Uterus (tissue), 2 donors: ENCODE results near the gene SLC30A7.

Experiments
- CTCF ChIP-seq, 4 experiments: fragments of 200-600 bp in 2 of 4; fragments of 450-650 bp in 2 of 4; sonication (generic) in 2 of 4; IDR thresholded peaks; one replicate each; pipeline ENCODE4 v1.5.1; 2016 to 2019; ENCODE audit warnings: antibody characterized with exemption in 4 of 4, mild to moderate bottlenecking in 2 of 4, moderate library complexity in 1 of 4
- POLR2A ChIP-seq, 2 donors: fragments of 450-650 bp; IDR thresholded peaks; one replicate each; pipeline ENCODE4 v1.6.1; 2016; ENCODE audit warnings: antibody characterized with exemption in 2 of 2, mild to moderate bottlenecking in 1 of 2, moderate library complexity in 1 of 2

- TF ChIP-seq CTCF (IDR thresholded peaks at IDR 0.05) = no peak
- TF ChIP-seq POLR2A (IDR thresholded peaks at IDR 0.05) = no peak
Observed at GRCh38 chr1:101000131-101000873, 104.4 kb downstream of the SLC30A7 start.
